ENCODE results near the gene TMEM163. TPM values are rescaled to one million over a fixed set of nuclear protein-coding genes. Genes with fewer than 3 reads are reported as not detected.

TMEM163 gene
- total RNA-seq, 2 experiments from 2014 or later = 0.51 TPM; not detected in 1

DNA sequence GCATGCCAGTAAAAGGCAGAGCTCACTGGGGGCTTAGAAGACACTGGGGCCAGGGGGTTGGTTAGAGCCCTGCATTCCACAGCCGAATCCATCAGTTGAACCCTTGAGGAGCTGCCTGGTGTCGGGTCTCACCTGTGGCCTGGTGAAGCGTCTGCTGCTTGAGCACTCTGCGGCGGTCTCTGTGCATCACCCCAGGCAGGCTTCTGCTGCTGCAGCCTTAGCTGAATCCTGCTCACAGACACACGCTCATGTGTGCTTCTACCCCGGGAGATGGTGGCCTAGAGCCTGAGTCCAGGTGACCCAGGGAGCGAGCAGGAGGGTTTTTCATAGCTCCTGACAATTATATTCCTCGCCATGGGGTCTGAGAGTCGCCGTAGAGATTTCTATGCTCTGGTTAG, 272.8 kb downstream of the TMEM163 start:
- intact Hi-C loops (cut with micrococcal nuclease; ENCODE audit: unreplicated experiment) = no loop called here
- H3K4me2 ChIP-seq (ENCODE audit: low read length) = no peak overlapping the region
- ChIA-PET POLR2A (no interaction called here), CTCF (ENCODE audit: unreplicated experiment) (no interaction called here)
- no peak overlapping the region for H2AFZ ChIP-seq (ENCODE audit: low read length)
- H3K4me1 ChIP-seq (ENCODE audit: insufficient read depth, low read length, poor library complexity, severe bottlenecking) = no peaks in the 10 kb centered on the region
- H3K36me3 ChIP-seq (ENCODE audit: insufficient read depth, low read length) = peaks cover 26% of the 10 kb centered on the region; the same call in 1 of the 2 replicates
- no TSS peak for BruUV-seq (replicated peaks)
- TF ChIP-seq CTCF (conservative IDR thresholded peaks at IDR 0.05; ENCODE audit: low read length) (no peak), EZH2phosphoT487 (IDR thresholded peaks at IDR 0.05; ENCODE audit: borderline replicate concordance, low read depth, low read length) (no peak)
- no peaks in the 10 kb centered on the region for H4K20me1 ChIP-seq (ENCODE audit: insufficient read depth, low read length)
- H3K9me2 ChIP-seq (ENCODE audit: insufficient read depth, low read length) = no peaks in the 10 kb centered on the region
- no peaks in the 10 kb centered on the region for H3K79me2 ChIP-seq (ENCODE audit: insufficient read depth, low read depth, low read length)
- H3K4me3 ChIP-seq (ENCODE audit: low read depth, low read length, poor library complexity, severe bottlenecking) = no peak overlapping the region
- no peaks in the 10 kb centered on the region for H3K9me3 ChIP-seq (ENCODE audit: low read length)
- no peak overlapping the region for H3K27ac ChIP-seq (ENCODE audit: low read depth, low read length, poor library complexity, severe bottlenecking)
- DNase-seq (ENCODE audit: low spot score) = no peak

GRCh38 chr2:134445116-134445515, 273.7 kb downstream of the TMEM163 start:
- DNase-seq (ENCODE audit: low spot score) = no peak
- no peak overlapping the region for H3K4me3 ChIP-seq (ENCODE audit: low read depth, low read length, poor library complexity, severe bottlenecking)
- no TSS peak for BruUV-seq (replicated peaks)
- H4K20me1 ChIP-seq (ENCODE audit: insufficient read depth, low read length) = no peaks in the 10 kb centered on the region
- intact Hi-C loops (cut with micrococcal nuclease; ENCODE audit: unreplicated experiment) = no loop called here
- peaks cover 26% of the 10 kb centered on the region; the same call in 1 of the 2 replicates for H3K36me3 ChIP-seq (ENCODE audit: insufficient read depth, low read length)
- no peaks in the 10 kb centered on the region for H3K79me2 ChIP-seq (ENCODE audit: insufficient read depth, low read depth, low read length)
- no peaks in the 10 kb centered on the region for H3K9me3 ChIP-seq (ENCODE audit: low read length)
- POLR2A ChIA-PET = no interaction called here
- H3K27ac ChIP-seq (ENCODE audit: low read depth, low read length, poor library complexity, severe bottlenecking) = no peak overlapping the region
- no peaks in the 10 kb centered on the region for H3K4me1 ChIP-seq (ENCODE audit: insufficient read depth, low read length, poor library complexity, severe bottlenecking)
- no peak overlapping the region for H2AFZ ChIP-seq (ENCODE audit: low read length)
- TF ChIP-seq CTCF (conservative IDR thresholded peaks at IDR 0.05; ENCODE audit: low read length) (no peak), EZH2phosphoT487 (IDR thresholded peaks at IDR 0.05; ENCODE audit: borderline replicate concordance, low read depth, low read length) (no peak)
- CTCF ChIA-PET (ENCODE audit: unreplicated experiment) = interaction anchor here (0.7 kb wide), 1 partner anchor 284 kb away, joined by 3 read pairs; no protein-coding TSS in a partner anchor
- no peaks in the 10 kb centered on the region for H3K9me2 ChIP-seq (ENCODE audit: insufficient read depth, low read length)
- H3K4me2 ChIP-seq (ENCODE audit: low read length) = no peak overlapping the region

DNA sequence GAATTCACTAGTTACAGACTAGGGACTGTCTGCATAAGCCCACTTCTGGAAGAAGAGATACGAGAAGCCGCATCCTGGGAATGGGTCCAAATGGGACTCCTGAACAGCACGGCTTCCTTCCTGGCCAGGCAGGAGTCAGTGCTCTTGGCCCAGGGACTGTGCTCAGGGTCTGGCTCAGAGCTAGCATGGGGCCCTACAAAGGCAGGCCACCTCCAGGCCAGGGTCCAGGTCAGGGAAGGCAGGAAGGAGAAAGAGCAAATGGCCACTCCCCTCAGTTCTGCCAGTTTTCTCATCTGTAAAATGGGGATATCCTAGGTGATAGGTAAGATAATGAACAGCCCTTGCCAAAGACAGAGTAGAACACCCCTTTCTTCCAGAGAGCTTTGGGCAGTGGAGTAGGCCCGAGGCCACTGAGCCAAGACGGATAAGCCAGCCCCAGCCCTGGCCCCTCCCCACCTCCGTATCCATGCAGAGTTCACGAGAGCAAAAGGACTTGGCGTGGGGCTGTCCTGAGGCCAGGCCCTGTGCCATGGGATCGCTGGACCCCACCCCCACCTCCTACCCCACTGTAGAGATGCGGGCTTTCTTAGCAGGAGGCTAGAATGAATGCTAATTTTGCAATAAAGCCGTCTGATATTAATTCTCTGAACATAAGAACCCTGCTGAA, 274.9 kb downstream of the TMEM163 start:
- Histone ChIP-seq H3K27ac (ENCODE audit: low read depth, low read length, poor library complexity, severe bottlenecking) (no peak overlapping the region), H3K79me2 (ENCODE audit: insufficient read depth, low read depth, low read length) (no peaks in the 10 kb centered on the region), H3K9me3 (ENCODE audit: low read length) (no peaks in the 10 kb centered on the region), H2AFZ (ENCODE audit: low read length) (no peak overlapping the region), H3K9me2 (ENCODE audit: insufficient read depth, low read length) (no peaks in the 10 kb centered on the region), H3K36me3 (ENCODE audit: insufficient read depth, low read length) (peaks cover 21% of the 10 kb centered on the region; the same call in 1 of the 2 replicates), H3K4me3 (ENCODE audit: low read depth, low read length, poor library complexity, severe bottlenecking) (no peak overlapping the region), H3K4me2 (ENCODE audit: low read length) (no peak overlapping the region), H4K20me1 (ENCODE audit: insufficient read depth, low read length) (no peaks in the 10 kb centered on the region), H3K4me1 (ENCODE audit: insufficient read depth, low read length, poor library complexity, severe bottlenecking) (no peaks in the 10 kb centered on the region)
- no TSS peak for BruUV-seq (replicated peaks)
- no peak for DNase-seq (ENCODE audit: low spot score)
- ChIA-PET POLR2A (interaction anchor here (1.2 kb wide), 1 partner anchor 9 kb away, joined by 3 read pairs; no protein-coding TSS in a partner anchor), CTCF (ENCODE audit: unreplicated experiment) (interaction anchor here (1.0 kb wide), 1 partner anchor 15 kb away, joined by 3 read pairs; no protein-coding TSS in a partner anchor)
- intact Hi-C loops (cut with micrococcal nuclease; ENCODE audit: unreplicated experiment) = no loop called here
- no peak for TF ChIP-seq CTCF (conservative IDR thresholded peaks at IDR 0.05; ENCODE audit: low read length)
- TF ChIP-seq EZH2phosphoT487 (IDR thresholded peaks at IDR 0.05; ENCODE audit: borderline replicate concordance, low read depth, low read length) = no peak

Data from OCI-LY7 (cell line).